CD4-positive, CD25-positive, alpha-beta regulatory T cell (primary cell): ENCODE measurements around the gene TCF4. TPM values are rescaled to one million over a fixed set of nuclear protein-coding genes. Genes with fewer than 3 reads are reported as not detected.

Experiments used
- ATAC-seq, 2 donors: fragments of 150-1000 bp; cut with Tn5 transposase; one replicate each; pipeline ENCODE4 v1.10.0; 2021; ENCODE audit warnings: low read depth in 2 of 2, moderate number of reproducible peaks in 2 of 2, moderate library complexity in 1 of 2
- DNase-seq, 3 donors: peaks; one replicate each; pipeline versions ENCODE4 v3.0.0 to v3.0.0-alpha.2; 2012 to 2022; ENCODE audit warnings: mixed read lengths in 1 of 3
- H3K27ac ChIP-seq: one replicate; pipeline ENCODE4 v1.7.0; 2013; ENCODE audit warnings: mild to moderate bottlenecking, low read length; ENCODE audit not compliant: insufficient read depth, poor library complexity, severe bottlenecking
- H3K27me3 ChIP-seq: one replicate; pipeline ENCODE4 v1.7.0; 2013; ENCODE audit warnings: low read length; ENCODE audit not compliant: control insufficient read depth, insufficient read depth
- H3K36me3 ChIP-seq: one replicate; pipeline ENCODE4 v1.7.0; 2013; ENCODE audit warnings: mild to moderate bottlenecking, low read length, moderate library complexity; ENCODE audit not compliant: control insufficient read depth, insufficient read depth
- H3K4me1 ChIP-seq: 2 replicates; pipeline ENCODE4 v1.7.0; 2013; ENCODE audit warnings: mild to moderate bottlenecking, low read length; ENCODE audit not compliant: insufficient read depth, control insufficient read depth, poor library complexity, severe bottlenecking
- H3K4me3 ChIP-seq: one replicate; pipeline ENCODE4 v1.7.0; 2013; ENCODE audit warnings: low read depth, mild to moderate bottlenecking, low read length, moderate library complexity
- H3K9me3 ChIP-seq, 2 experiments: 1 replicate in 1 of 2; 2 replicates in 1 of 2; pipeline ENCODE4 v1.7.0; 2013; ENCODE audit warnings: low read length in 2 of 2, mild to moderate bottlenecking in 1 of 2, moderate library complexity in 1 of 2; ENCODE audit not compliant: control insufficient read depth in 2 of 2
- H3K27ac Mint-ChIP-seq, 3 donors: one replicate each; pipeline ENCODE4 v1.8.0; 2020 to 2022; ENCODE audit warnings: mild to moderate bottlenecking in 3 of 3, mixed read lengths in 3 of 3, moderate library complexity in 2 of 3
- H3K27me3 Mint-ChIP-seq: one replicate; pipeline ENCODE4 v1.8.0; 2022; ENCODE audit warnings: mild to moderate bottlenecking, mixed read lengths
- H3K36me3 Mint-ChIP-seq: one replicate; pipeline ENCODE4 v1.8.0; 2020; ENCODE audit warnings: mixed read lengths
- H3K4me1 Mint-ChIP-seq, 4 donors: one replicate each; pipeline ENCODE4 v1.8.0; 2020 to 2022; ENCODE audit warnings: mixed read lengths in 4 of 4, mild to moderate bottlenecking in 1 of 4
- H3K4me3 Mint-ChIP-seq, 4 donors: one replicate each; pipeline ENCODE4 v1.8.0; 2020 to 2022; ENCODE audit warnings: mild to moderate bottlenecking in 4 of 4, mixed read lengths in 4 of 4, moderate library complexity in 3 of 4
- H3K9me3 Mint-ChIP-seq, 7 donors: one replicate each; pipeline ENCODE4 v1.8.0; 2020 to 2022; ENCODE audit warnings: mixed read lengths in 7 of 7, mild to moderate bottlenecking in 3 of 7, moderate library complexity in 2 of 7
- polyA plus RNA-seq, 4 donors: library from polyadenylated mRNA; unstranded; fragments of 300-500 nt; fragmentation: Illumina TruSeq; gene quantifications; one replicate each; pipeline ENCODE4 v1.2.3, GENCODE V29; 2021
- total RNA-seq: library from RNA; stranded (reverse); gene quantifications from one replicate; pipeline ENCODE4 v1.2.3, GENCODE V29; 2022

TCF4 gene
- total and polyA plus RNA-seq, 5 donors from 2014 or later: 0.06 to 2.4 (median 0.92) TPM

DNA sequence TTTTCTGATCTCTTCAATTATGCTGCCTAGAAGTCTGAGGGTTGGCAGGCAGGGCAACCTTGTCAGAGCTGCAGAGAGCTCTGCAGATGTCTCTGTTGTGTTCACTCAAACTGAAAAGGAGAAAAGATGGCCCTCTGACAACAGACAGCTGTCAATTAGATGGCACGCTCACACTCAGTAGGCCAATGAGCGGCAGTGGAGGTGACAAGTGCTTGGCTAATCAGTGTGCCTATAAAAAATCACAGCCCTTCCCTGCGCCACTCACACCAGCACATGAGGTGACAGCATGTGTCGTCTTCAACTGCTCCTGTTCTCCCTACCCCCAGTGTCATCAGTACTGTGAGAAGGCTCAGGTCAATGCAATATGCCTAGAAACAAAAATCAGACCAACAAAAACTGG, 203.9 kb downstream of the TCF4 start:
- H3K4me3 ChIP-seq: no peak overlapping the region
- Mint-ChIP-seq H3K9me3 (peaks cover 0 to 11% (median 2%) of the 10 kb centered on the region in 7 donors), H3K36me3 (no peaks in the 10 kb centered on the region), H3K4me1 (no peaks in the 10 kb centered on the region), H3K4me3 (no peak overlapping the region), H3K27ac (peak overlapping the region in 1 of 3 donors; percentile 69), H3K27me3 (no peaks in the 10 kb centered on the region)
- no peak overlapping the region for H3K27ac ChIP-seq
- no peaks in the 10 kb centered on the region for H3K4me1 ChIP-seq
- ATAC-seq (no peak), DNase-seq (no peak)
- no peaks in the 10 kb centered on the region for H3K36me3 ChIP-seq
- no peaks in the 10 kb centered on the region for H3K27me3 ChIP-seq
- H3K9me3 ChIP-seq: no peaks in the 10 kb centered on the region

DNA sequence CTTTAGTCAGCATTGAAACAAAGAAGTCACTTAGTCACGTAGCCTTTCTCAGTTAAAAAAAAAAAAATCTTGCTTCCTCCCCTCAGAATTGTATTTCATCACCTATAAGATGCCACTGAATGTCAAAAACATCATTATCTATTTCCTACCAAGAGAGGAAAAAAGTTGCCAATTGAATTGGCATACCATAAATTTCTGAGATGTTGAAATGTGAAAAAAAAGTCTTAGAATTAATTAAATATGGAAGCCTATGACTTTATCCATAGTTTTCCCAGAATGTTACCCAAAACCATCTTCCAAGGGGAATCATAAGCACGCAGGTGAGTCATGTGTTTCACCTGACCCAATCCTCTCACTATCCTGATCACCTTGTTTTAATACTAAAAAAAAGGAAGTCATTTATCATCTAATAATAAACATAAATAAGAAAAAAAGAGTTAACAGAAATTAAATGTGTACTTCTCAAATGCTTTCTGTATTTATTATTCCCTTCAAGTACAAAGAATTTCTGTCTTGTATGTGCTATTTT, 205.7 kb downstream of the TCF4 start:
- DNase-seq (no peak), ATAC-seq (no peak)
- H3K4me3 ChIP-seq: no peak overlapping the region
- no peaks in the 10 kb centered on the region for H3K27me3 ChIP-seq
- Mint-ChIP-seq H3K27ac (no peak overlapping the region), H3K4me3 (no peak overlapping the region), H3K9me3 (peaks cover 0 to 11% (median 2%) of the 10 kb centered on the region in 7 donors), H3K36me3 (no peaks in the 10 kb centered on the region), H3K27me3 (no peaks in the 10 kb centered on the region), H3K4me1 (no peaks in the 10 kb centered on the region)
- no peaks in the 10 kb centered on the region for H3K9me3 ChIP-seq
- no peak overlapping the region for H3K27ac ChIP-seq
- H3K36me3 ChIP-seq: no peaks in the 10 kb centered on the region
- H3K4me1 ChIP-seq: no peaks in the 10 kb centered on the region

DNA sequence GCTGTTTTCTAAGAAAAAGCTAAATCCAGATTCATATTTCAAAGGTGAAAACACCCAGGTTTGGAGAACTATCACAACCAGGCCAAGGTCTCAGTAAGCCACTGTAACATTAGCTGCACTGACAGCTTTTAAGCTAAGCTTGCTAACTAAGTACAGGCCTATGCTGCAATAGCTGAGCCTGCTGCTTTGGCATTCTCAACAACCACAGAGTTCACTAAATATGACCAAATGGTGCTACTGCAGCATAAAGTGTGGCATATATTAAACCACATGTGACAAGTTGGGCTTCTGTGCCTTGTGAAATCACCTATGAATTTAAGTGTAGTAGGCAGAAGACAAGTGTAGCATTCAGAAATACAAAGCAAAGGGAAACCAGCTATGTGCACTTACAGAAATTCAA, 206.7 kb downstream of the TCF4 start:
- Histone ChIP-seq H3K4me1 (no peaks in the 10 kb centered on the region), H3K36me3 (no peaks in the 10 kb centered on the region), H3K4me3 (no peak overlapping the region), H3K27ac (no peak overlapping the region), H3K27me3 (no peaks in the 10 kb centered on the region), H3K9me3 (no peaks in the 10 kb centered on the region)
- no peaks in the 10 kb centered on the region for H3K27me3 Mint-ChIP-seq
- DNase-seq: no peak
- H3K36me3 Mint-ChIP-seq: no peaks in the 10 kb centered on the region
- peaks cover 0 to 11% (median 0%) of the 10 kb centered on the region in 7 donors for H3K9me3 Mint-ChIP-seq
- no peak overlapping the region for H3K27ac Mint-ChIP-seq
- ATAC-seq: no peak
- no peaks in the 10 kb centered on the region for H3K4me1 Mint-ChIP-seq
- no peak overlapping the region for H3K4me3 Mint-ChIP-seq

DNA sequence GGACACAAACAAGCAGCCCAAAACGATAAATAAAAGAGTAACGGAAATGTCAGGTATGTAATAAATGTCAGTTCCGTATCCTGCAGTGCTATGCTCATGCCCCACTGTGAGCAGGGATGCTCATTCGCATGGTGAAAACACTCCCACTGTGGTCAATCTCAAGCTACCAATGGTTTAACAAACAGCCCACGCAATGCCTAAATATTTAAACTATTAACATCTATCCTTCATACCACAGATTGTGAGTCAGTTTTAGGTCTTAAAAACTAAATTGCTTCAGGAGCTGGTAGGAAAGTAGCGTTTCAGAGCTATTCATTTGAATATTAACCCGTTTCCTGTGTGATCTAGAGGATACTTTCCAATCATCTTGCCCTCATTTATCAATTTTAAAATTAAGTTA, 207.4 kb downstream of the TCF4 start:
- no peaks in the 10 kb centered on the region for H3K27me3 Mint-ChIP-seq
- ATAC-seq: no peak
- H3K4me1 Mint-ChIP-seq: no peaks in the 10 kb centered on the region
- H3K27me3 ChIP-seq: no peaks in the 10 kb centered on the region
- no peaks in the 10 kb centered on the region for H3K9me3 ChIP-seq
- no peak overlapping the region for H3K27ac Mint-ChIP-seq
- H3K9me3 Mint-ChIP-seq: peaks cover 0 to 11% (median 0%) of the 10 kb centered on the region in 7 donors
- H3K36me3 ChIP-seq: no peaks in the 10 kb centered on the region
- H3K36me3 Mint-ChIP-seq: no peaks in the 10 kb centered on the region
- H3K4me1 ChIP-seq: no peaks in the 10 kb centered on the region
- DNase-seq: no peak
- no peak overlapping the region for H3K27ac ChIP-seq
- H3K4me3 ChIP-seq: no peak overlapping the region
- H3K4me3 Mint-ChIP-seq: no peak overlapping the region

DNA sequence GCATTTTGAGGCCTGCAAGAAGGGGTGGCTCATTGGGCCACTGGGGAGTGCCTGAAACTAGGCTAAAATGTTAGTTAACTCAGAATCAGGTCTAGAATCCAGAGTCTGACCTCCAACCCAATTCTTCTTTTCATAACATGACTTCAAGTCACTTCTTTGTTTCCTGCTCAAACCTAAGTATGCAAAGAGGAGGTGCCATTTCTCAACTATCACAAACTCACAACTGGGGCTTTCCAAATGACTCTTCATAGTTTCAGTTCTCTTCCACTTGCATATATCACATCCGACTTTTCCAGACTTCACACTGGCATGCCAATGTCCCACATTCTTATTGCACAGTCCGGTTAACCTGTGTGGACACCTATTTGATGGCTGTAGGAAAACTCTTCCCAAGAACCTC, 211.6 kb downstream of the TCF4 start:
- H3K27ac ChIP-seq: no peak overlapping the region
- Mint-ChIP-seq H3K9me3 (peaks cover 0 to 3% (median 0%) of the 10 kb centered on the region in 7 donors), H3K27ac (no peak overlapping the region), H3K27me3 (no peaks in the 10 kb centered on the region), H3K4me1 (no peaks in the 10 kb centered on the region), H3K36me3 (no peaks in the 10 kb centered on the region), H3K4me3 (no peak overlapping the region)
- no peaks in the 10 kb centered on the region for H3K27me3 ChIP-seq
- H3K4me3 ChIP-seq: no peak overlapping the region
- DNase-seq: no peak
- no peaks in the 10 kb centered on the region for H3K4me1 ChIP-seq
- ATAC-seq: no peak
- no peaks in the 10 kb centered on the region for H3K9me3 ChIP-seq
- no peaks in the 10 kb centered on the region for H3K36me3 ChIP-seq

DNA sequence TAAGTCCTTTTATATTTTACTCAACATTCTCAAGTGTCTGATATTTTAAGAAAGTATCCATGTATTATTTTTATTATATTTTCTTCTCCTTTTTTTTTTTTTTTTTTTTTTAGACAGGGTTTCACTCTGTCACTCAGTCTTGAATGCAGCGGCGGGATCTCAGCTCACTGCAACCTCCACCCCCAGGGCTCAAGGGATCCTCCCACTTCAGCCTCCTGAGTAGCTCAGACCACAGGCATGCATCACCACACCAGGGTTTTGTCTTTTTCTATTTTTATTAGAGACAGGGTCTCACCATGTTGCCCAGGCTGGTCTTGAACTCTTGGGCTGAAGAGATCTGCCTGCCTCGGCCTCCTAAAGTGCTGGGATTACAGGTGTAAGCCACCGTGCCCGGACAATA, 212.1 kb downstream of the TCF4 start:
- no peak overlapping the region for H3K27ac Mint-ChIP-seq
- Histone ChIP-seq H3K9me3 (no peaks in the 10 kb centered on the region), H3K36me3 (no peaks in the 10 kb centered on the region), H3K4me3 (no peak overlapping the region), H3K27me3 (no peaks in the 10 kb centered on the region), H3K27ac (no peak overlapping the region), H3K4me1 (no peaks in the 10 kb centered on the region)
- DNase-seq (no peak), ATAC-seq (no peak)
- no peaks in the 10 kb centered on the region for H3K27me3 Mint-ChIP-seq
- no peaks in the 10 kb centered on the region for H3K36me3 Mint-ChIP-seq
- peaks cover 0 to 3% (median 0%) of the 10 kb centered on the region in 7 donors for H3K9me3 Mint-ChIP-seq
- H3K4me1 Mint-ChIP-seq: no peaks in the 10 kb centered on the region
- H3K4me3 Mint-ChIP-seq: no peak overlapping the region

DNA sequence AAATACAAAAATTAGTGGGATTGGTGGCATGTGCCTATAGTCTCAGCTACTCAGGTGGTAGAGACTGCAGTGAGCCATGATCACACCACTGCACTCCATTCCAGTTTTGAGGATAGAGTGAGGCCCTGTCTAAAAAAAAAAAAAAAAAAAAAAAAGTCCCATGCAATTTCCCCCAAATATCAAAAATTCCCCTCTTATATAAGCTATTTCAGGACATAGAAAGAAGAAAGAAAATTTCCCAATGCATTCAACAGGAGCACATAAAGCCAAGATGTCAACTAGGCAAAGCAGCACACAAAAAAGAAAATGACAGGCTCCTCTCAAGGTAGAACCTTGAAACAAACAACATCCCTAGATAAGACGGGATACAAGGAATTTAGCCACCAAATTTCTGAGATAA, 213.3 kb downstream of the TCF4 start:
- H3K9me3 ChIP-seq: no peaks in the 10 kb centered on the region
- no peak overlapping the region for H3K4me3 ChIP-seq
- H3K27ac Mint-ChIP-seq: no peak overlapping the region
- H3K4me1 Mint-ChIP-seq: no peaks in the 10 kb centered on the region
- no peak for DNase-seq
- H3K4me3 Mint-ChIP-seq: no peak overlapping the region
- H3K9me3 Mint-ChIP-seq: peaks cover 0 to 7% (median 0%) of the 10 kb centered on the region in 7 donors
- no peaks in the 10 kb centered on the region for H3K4me1 ChIP-seq
- no peaks in the 10 kb centered on the region for H3K36me3 Mint-ChIP-seq
- H3K27me3 Mint-ChIP-seq: no peaks in the 10 kb centered on the region
- H3K27ac ChIP-seq: no peak overlapping the region
- ATAC-seq: no peak
- no peaks in the 10 kb centered on the region for H3K36me3 ChIP-seq
- no peaks in the 10 kb centered on the region for H3K27me3 ChIP-seq

DNA sequence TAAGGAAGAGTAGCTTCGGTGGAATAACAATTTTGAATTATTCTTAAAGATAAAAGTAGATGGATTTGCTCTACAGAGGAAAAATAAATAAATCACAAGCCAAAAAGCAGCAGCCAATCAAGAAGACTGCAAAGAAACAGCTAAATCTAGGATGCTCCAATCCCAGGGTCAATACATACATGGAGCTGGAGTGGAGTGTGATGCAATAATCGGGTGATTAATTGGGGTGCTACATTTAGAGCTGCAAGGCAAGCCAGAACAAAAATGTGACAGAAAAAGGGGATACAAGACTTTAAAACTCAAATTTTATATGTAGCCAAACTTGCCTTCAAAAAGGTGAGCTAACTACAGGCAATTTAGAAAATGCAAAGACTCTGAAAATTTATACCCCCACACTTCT, 215.8 kb downstream of the TCF4 start:
- no peaks in the 10 kb centered on the region for H3K36me3 Mint-ChIP-seq
- DNase-seq (no peak), ATAC-seq (no peak)
- no peak overlapping the region for H3K27ac ChIP-seq
- no peaks in the 10 kb centered on the region for H3K4me1 ChIP-seq
- H3K36me3 ChIP-seq: no peaks in the 10 kb centered on the region
- H3K9me3 ChIP-seq: no peaks in the 10 kb centered on the region
- H3K27me3 Mint-ChIP-seq: no peaks in the 10 kb centered on the region
- no peak overlapping the region for H3K4me3 ChIP-seq
- no peaks in the 10 kb centered on the region for H3K27me3 ChIP-seq
- H3K27ac Mint-ChIP-seq: no peak overlapping the region
- no peaks in the 10 kb centered on the region for H3K4me1 Mint-ChIP-seq
- peaks cover 0 to 7% (median 0%) of the 10 kb centered on the region in 7 donors for H3K9me3 Mint-ChIP-seq
- H3K4me3 Mint-ChIP-seq: no peak overlapping the region
